ENCODE results near the gene CDH4.

Gene CDH4

DNA sequence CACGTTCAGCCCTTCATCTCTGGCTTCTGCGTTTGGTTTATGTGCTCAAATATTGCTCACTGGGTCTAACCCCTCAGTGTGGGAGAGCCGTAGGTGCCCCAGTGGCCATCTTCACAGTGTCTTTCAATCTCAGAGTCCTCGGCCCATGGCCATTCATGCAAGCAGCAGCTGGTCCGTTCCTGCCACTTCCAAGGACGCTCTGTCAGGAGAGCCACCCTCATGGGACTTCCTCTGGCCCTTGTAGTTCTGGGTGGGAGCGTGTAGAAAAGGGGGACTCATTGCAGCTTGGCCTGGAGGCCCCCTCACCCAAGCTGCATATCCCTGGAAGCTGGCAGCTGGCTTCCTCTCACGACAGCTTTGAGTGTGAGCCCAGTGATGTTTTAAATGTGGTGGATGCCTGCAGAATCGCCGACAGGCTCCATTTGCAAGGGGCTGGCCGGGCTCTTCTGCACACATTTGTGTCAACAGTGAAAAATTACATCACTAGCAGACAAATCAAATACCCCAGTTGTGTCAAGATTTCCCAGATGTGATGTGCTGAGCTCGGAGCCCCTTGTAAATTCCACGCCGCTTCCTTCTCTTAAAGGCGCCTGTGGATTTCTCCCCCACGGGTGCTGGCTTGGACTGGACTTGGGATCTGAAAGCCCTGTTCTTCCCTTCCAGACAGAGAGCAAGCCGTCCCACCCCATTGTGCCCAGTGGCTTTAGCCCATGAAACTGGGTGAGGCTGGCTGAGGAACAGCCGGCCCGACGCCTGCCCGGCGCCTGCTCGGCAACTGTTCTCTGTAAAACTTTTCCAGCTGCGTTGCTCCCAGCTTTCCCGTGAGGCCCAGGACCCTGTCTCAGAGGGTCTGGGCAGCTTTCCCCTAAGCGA, 453.6 kb downstream of the CDH4 start:
- DNase-seq (ENCODE audit: low read depth in 2 of 2) = no peak

DNA sequence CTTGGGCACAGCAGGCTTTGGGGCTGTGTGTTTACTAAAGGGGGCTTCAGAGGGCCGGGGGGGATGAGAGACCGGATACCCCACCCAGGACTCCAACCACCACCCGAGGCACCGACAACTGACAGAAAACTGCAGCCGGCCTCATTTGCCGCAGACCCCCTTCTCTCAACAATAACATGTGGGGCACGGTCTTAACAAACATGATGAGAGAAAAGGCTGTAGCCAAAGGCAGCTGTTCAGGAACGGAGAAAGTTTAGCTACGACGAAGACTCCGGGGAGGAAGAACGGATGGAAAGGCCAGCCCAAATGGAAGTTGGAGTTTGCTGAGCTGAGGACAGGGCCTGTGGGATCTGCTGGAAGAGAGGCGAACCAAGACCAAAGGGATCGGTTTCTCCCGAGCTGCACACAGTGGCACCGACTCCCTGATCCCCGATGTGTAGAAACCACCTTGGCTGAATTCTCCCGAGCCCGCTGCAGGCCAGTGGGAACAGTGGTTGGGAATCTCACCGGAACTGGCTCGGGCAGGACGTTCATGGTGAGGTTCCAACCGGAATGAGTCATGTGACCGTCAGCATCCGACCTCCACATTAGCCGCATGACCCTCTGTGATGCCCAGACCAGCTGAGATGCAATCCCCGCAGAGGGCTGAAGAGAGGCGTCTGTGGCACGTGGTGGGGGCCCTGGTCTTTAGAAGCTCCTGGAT, 454.3 kb downstream of the CDH4 start:
- no peak for DNase-seq (ENCODE audit: low read depth in 2 of 2)

DNA sequence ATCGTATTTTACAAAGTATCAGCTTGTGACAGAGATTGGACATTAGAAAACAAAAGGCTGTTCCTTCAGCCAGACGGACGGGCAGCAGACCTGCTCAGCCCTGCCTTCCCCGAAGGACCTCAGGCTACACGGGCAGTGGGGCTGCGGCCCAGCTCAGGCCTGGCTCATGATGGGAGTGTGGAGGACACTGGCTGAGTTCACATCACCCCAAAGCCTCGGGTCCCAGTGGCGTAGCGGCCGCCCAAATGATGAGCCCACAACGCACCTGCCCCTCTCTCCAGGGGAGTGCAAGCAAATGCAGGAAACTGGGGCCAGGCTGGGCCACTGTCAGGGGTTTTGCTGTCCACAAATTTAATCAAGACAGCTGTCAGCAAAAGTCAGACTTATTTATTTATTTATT, 456.8 kb downstream of the CDH4 start:
- DNase-seq (ENCODE audit: low read depth in 2 of 2) = no peak

DNA sequence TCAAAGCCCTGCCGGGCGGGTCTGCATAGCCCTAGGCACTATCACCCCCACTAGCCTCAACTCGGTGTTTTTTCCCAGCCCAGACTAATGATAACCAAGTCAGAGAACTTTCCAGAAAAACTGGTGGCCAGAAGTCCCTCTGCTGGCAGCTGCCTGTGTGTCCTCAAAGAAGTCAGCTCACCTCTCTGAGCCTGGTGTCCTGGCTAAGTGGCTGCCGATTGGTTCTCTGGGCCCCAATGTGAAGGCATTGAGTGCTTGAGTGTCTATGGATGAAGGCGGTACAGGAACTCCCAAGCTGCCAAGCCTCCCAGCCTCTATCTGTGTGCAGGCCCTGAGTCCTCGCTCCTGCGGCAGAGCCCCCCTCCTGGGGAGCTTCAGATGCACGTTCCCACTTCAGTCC, 458.0 kb downstream of the CDH4 start:
- DNase-seq (ENCODE audit: low read depth in 2 of 2) = no peak

DNA sequence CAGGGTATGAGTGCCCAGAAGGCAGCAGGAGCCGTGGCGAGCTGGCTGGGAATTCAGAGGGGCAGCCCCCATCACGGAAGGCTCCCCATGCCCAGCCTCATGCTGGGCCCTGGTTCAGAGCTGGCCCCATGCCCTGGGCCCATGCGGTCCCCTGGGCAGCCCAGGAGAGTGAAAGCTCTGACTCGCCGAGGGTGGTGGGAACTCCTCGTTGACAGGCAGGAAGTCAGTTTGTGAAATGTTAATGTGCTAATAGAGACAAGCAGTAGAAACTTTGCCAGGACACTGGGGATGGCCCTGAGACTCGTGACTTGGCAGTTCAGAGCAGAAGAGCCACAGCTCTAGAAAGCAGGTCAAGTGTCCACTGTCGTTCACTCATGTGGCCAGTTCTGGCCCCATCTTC, 460.6 kb downstream of the CDH4 start:
- DNase-seq (ENCODE audit: low read depth in 2 of 2) = no peak

DNA sequence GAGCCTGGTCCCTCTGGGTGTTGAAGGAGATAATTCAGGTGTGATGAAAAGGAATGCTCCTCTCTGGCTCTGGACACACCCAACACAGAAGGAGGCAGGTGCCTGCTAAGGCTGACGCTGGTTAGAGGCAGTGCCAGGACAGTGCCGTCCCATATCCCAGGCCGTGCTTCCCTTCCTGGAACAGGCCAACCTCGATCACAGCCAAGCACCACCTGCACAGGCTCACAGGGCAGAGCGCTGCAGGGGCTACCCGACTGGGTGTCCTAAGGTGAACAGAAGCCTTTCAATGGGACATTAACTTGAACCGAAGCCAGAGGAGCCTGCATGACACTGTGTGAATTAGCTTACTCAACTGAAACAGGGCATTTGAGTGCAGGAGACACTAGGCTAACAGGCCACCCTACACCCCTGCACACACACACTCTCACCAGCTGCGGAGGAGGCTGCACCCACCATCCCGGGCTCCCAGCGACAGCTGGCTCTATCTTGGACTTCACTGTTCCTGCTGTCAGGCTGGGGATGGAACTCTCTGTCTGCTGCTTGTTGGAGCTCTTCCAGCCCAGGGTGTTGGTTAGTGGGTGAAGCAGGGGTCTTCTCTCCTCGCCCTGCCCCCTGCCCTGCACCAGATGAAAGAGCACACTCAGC, 466.4 kb downstream of the CDH4 start:
- no peak for DNase-seq (ENCODE audit: low read depth in 2 of 2)

DNA sequence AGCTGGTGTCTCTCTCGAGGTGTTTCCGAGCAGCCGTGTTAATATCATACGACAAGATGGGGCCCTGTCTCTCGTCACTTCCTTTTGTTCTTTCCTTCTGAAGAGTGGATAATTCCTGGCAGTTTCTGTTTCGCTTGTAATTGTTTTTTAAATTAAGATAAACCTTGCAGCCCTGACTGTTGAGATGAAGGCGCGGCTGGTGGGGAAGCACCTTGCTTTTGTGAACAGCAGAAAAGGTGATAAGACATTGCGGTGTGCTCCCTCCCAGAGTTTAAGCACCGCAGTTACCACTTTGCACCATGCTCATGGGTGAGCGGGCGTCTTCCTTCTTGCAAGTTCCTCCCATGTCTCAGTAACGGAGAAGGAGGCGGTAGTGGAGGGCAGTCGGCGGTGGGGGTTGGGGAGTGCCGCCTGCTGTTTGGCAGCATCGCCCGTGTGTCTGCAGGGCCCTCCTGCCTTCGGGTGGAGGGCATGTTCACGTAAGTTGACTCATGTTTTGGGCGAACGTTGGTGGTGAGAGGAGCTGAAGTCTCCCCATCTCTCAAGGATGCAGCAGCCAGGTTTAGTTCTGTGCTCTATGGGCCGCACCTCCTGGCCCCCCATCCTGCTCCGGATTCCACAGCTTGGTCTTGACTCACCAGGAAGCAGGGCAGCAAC, 467.8 kb downstream of the CDH4 start:
- peak; percentile 2 to 21 for DNase-seq (ENCODE audit: low read depth in 2 of 2)

DNA sequence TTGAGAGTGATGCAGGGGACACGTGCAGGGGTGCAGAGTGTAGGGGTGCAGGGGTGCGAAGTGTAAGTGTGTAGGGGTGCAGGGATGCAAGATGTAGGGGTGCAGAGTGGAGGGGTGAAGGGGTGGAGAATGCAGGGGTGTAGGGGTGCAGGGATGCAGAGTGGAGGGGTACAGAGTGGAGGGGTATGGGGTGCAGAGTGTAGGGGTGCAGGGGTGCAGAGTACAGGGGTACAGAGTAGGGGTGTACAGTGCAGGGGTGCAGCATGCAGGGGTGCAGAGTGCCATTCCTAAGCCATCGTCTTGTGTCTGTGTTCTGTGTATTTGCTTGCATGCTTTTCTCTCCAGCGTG, 468.3 kb downstream of the CDH4 start:
- DNase-seq (ENCODE audit: low read depth in 2 of 2) = no peak

DNA sequence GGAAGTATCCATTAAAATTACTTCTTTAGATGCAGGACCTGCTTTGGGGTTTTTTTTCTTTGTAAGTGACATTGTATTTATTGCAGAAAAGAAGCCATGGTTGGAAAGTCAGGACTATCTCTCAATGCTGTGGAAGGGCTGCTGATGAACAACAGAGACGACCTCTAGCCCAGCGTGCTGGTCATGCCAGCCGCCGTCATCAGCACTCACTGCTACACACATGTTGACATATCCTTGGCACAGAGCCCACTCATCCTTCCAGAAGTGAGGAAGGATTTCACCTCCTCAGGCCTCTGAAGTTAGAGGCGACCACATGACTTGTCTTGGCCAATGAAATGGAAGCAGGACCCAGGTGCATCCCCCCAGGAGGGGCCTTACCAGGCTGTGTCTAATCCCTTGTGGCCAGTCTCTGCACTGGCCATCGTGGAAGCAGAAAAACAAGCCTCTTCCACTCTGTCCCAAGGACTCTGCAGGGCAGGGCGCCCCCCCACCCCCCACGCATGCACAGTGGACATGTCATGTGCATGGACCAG, 470.2 kb downstream of the CDH4 start:
- no peak for DNase-seq (ENCODE audit: low read depth in 2 of 2)

DNA sequence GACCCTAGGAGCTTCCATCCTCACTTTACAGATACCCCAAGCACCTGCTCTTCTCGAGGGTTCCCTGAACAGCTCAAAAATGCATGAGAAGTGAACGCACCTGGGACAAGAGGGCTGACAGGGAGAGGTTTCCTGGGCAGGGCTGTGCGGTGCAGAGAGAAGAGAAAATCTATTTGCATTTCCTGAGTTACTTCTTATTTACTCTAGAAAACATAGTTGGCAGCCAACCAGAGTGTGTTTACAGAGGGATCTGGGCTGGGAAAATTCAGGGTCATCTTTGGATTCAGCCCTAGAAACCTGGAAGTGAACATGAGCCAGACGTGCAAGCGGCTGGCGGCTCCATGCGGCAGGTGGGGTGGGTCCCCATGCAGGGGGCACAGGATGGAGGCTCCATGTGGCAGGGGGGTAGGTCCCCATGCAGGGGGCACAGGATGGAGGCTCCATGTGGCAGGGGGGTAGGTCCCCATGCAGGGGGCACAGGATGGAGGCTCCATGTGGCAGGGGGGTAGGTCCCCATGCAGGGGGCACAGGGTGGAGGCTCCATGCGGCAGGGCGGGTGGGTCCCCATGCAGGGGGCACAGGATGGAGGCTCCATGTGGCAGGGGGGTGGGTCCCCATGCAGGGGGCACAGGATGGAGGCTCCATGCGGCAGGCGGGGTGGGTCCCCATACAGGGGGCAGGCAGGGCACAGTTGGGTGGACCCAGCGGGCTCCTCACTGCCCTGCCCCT, 471.6 kb downstream of the CDH4 start:
- DNase-seq (ENCODE audit: low read depth in 2 of 2) = no peak

DNA sequence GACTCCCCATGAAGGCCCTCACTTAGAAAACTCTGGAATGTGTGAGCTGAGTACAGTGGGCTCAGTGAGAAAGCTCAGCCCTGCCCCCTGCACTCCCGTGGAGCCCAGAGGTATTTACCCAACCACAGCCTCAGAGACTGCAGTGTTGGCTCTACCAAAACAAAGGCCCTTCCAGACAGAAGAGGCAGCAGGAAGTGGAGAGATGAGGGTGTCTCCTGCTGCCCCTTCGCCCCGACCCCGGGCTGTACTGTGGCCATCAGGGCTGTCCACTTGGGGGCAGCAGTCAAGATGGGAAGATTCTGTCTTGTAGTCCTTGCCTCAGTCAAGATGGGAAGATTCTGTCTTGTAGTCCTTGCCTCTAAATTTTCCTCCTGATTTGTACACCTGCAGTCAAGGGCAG, 472.3 kb downstream of the CDH4 start:
- DNase-seq (ENCODE audit: low read depth in 2 of 2) = no peak

DNA sequence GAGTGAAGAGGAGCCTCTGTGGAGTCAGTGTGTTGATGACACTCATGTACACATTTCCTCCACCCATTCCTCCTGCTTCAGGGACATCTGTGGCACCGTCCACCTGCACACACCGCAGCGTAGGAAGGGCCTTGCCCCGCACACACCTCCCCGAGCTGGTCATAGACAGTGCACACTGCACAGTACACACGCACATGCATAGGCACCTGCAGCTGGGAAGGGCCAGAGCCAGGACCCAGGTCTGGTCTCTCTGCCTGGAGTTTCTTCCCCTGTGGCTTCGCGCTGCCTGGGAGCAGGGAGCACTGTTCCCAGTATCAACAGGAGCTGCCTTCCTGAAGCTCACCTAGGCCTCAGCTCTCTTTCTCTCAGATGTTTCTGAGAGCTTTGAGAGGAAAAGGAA, 473.1 kb downstream of the CDH4 start:
- DNase-seq (ENCODE audit: low read depth in 2 of 2) = no peak

DNA sequence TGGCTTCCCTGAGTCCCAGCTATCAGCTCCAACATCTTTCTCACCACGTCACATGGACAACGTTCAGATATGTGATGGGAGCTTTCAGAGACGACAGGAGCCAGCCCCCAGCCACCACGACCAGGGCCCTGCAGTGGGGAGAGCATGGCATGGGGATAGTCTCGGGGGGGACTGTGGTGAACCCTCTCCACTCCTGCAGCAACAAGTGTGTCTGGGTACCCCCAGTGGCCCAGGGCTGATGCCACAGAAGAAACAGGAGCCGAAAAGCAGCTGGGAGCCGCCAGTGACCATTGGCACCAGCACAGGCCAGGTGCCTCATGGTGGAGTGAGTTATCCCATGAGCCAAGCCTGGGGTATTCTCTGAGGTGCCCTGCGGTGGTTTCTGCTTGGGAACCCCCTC, 473.9 kb downstream of the CDH4 start:
- no peak for DNase-seq (ENCODE audit: low read depth in 2 of 2)

DNA sequence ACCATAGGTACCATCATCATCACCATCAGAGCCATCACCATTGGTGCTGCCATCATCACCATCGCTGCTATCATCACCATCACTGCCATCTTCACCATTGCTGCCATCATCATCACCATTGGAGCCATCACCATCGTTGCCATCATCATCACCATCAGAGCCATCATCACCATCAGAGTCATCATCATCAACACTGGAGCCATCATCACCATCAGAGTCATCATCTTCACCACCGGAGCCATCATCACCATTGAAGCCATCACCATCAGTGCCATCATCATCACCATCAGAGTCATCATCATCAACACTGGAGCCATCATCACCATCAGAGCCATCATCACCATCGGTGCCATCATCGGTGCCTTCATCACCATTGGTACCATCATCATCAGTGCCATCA, 474.9 kb downstream of the CDH4 start:
- no peak for DNase-seq (ENCODE audit: low read depth in 2 of 2)

DNA sequence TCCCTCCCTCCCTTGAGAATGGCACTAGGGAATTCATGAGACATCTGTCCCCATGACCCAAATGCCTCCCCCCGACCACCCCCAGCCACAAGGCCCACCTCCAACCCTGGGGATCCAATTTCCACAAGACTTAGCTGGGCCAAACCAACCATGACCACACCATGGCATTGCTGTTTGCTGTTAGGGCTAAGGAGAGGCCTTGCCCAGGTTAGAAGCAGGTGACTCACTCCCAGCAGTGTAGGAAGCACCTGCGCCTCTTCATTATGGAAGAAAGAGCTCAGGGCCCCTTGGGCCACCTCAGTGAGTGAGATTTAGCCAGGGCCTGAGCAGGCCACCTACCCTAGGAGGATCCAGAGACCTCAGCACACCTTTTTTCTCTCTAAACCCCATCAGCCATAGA, 475.7 kb downstream of the CDH4 start:
- DNase-seq (ENCODE audit: low read depth in 2 of 2) = no peak

DNA sequence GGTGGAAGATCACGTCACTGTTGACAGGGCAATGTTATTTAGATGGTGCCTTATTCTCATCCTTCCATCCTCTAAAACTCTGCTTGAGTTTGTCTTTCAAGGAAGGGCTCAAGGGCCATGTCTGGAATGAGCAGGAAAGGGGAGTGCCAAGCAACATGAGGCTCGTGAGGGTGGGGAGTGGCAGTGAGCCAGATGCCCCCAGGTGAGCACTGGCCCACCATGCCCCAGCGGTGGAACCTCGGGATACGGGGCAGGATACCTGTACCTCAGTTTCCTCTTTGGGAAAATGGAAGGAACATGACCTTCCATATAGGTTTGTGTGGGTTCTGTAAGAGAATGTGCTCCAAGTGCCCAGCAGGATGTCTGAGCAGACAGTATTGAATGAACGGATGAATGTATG, 476.3 kb downstream of the CDH4 start:
- DNase-seq (ENCODE audit: low read depth in 2 of 2) = no peak

DNA sequence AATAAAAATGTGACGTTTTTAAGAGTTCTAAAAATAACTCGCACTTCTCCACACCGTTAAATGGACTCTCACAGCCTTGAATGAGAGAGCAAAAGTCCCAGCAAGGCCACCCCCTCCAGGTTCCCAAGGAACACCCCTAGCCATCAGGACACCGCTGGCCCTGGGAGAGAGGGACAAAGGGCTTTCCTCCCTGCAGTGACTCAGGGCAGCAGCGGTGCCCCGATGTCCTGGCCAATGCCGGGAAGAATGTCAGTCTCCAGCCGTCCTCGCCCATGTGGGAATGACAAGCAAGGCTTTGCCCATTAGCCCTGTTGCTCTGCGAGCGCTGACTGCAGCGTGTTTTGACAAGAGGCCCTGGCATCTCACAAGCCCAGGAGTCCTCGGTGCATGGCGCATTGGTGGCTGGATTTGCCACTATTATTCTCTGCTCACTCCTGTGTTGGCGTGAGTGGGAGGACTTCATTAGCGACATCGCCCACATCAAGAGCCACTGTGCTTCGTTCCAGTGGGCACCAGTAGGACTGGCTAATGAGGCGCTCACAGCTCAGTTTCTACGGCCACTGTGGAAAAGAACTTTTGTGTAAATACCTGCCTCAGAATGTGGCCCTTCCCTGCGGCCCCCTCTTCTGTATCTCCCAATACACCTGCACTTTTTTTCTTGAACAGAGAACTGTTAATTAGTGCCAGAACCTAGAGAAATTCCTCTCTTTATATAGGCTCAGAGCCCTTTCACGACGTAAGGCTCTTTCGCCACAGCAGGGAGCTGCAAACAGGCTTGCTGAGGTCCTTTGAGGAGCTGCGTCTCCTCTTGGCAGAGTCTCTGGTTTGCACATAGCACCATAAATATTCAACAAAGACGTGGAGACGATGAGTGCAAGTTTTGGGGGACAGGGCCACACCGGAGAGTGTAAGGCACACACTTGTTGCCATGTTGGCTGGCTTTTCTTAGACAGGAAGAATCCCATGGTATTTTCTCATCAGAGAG, 477.0 kb downstream of the CDH4 start:
- no peak for DNase-seq (ENCODE audit: low read depth in 2 of 2)

DNA sequence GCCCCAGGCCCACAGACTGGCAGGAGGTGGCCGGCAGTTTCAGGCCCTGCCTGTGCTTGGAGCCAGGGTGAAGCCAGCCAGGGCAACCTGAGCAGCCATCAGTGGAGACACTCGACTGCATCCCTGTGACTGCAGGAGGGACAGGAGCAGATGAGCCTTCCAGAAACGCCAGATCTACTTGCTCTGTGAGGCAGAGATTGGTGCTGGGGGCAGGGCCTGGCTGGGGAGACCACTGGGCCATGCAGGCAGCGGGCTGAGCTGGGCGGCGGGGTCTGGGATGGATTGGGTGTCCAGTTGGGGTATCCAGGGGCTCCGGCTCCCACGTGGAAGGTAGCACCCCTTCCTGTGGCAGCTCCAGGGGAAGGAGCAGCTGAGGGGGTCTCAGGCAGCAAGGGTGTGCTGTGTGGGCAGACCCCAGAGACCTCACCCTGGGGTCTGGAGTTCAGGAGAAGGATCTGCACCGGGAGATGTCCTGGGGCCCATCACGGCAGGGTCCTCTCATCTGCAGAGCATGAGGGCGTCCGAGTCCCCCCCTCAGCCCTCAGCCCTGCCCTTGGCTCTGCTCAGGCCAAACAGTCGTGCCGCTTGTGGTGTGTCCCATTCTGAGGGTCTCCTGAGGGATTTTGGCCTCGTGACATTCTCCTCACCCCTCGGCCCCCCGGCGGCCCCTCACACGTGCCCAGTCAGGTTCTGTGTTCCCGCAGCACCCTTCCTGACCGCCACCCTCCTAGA, 478.7 kb downstream of the CDH4 start:
- DNase-seq (ENCODE audit: low read depth in 2 of 2) = no peak

DNA sequence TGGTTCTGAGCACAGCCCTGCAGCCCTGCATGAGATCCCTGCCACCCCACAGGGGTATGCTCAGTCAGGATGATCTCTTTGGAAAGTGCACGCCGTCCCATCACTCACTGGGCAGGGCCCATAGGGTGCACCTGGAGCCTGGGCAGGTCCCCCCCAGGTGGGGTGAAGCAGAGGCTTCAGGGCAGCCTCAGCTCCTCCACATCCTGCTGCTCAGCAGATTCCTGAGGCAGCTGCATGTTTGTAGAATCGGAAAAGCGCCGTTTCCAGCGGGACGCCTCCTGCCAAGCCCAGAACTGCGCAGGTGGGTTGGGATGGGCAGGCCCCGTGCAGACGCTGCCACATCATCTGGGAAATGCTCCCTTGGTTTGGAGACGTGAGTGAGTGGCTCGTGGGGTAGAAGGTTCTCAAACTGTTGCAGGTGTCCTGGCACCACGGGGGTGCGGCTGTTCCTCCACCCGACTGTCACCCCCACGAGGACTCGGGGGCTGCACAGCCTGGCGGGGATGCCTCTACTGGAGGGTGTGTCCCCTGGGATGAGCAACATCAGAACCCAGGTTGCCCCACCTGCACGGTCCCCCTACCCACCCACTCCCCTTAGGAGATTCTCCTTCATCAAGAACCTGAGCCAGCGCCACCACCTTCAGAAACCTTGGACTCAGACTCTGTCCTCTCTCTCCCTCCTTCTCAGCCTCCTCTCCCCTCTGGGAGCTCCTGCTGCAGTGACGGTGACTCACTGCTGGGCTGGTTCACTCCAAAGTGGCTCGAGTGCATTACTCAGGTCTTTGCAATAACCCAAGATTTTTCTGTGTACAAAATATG, 479.5 kb downstream of the CDH4 start:
- DNase-seq (ENCODE audit: low read depth in 2 of 2) = no peak
